Glutamatergic neuron (in vitro differentiated cells): ENCODE measurements around the gene CYBRD1. TPM values are rescaled to one million over a fixed set of nuclear protein-coding genes. Genes with fewer than 3 reads are reported as not detected.

Experiments
- DNase-seq: peaks from one replicate; pipeline ENCODE4 v3.0.0; 2022
- H3K27ac Mint-ChIP-seq: one replicate; pipeline ENCODE4 v1.8.0; 2020; ENCODE audit warnings: mild to moderate bottlenecking, mixed read lengths, inconsistent platforms; ENCODE audit not compliant: unreplicated experiment
- H3K27me3 Mint-ChIP-seq: one replicate; pipeline ENCODE4 v1.8.0; 2020; ENCODE audit warnings: mild to moderate bottlenecking, moderate library complexity, mixed read lengths, inconsistent platforms; ENCODE audit not compliant: unreplicated experiment
- H3K36me3 Mint-ChIP-seq: one replicate; pipeline ENCODE4 v1.8.0; 2020; ENCODE audit warnings: mild to moderate bottlenecking, mixed read lengths, inconsistent platforms; ENCODE audit not compliant: unreplicated experiment
- H3K4me1 Mint-ChIP-seq: one replicate; pipeline ENCODE4 v1.8.0; 2020; ENCODE audit warnings: mild to moderate bottlenecking, low read depth, mixed read lengths, inconsistent platforms; ENCODE audit not compliant: unreplicated experiment
- H3K4me3 Mint-ChIP-seq: one replicate; pipeline ENCODE4 v1.8.0; 2020; ENCODE audit warnings: mild to moderate bottlenecking, mixed read lengths, inconsistent platforms; ENCODE audit not compliant: unreplicated experiment
- H3K9me3 Mint-ChIP-seq: one replicate; pipeline ENCODE4 v1.8.0; 2020; ENCODE audit warnings: mild to moderate bottlenecking, moderate library complexity, mixed read lengths, inconsistent platforms; ENCODE audit not compliant: unreplicated experiment
- CTCF ChIP-seq: fragments of 200-600 bp; sonication (generic); IDR thresholded peaks from one replicate; pipeline ENCODE4 v1.5.0; 2021; ENCODE audit not compliant: partially characterized antibody, unreplicated experiment
- total RNA-seq: library from RNA; stranded (reverse); fragmentation: NEBNext Ultra II Directional; extraction: Animal tissue kit (Norgen Biotek cat#: 25700); gene quantifications from one replicate; pipeline ENCODE4 v1.2.1, GENCODE V29; 2021; ENCODE audit not compliant: unreplicated experiment

The CYBRD1 gene
- total RNA-seq, 1 donor from 2014 or later: 0.54 TPM

- H3K4me1 Mint-ChIP-seq: no peaks in the 10 kb centered on the region
- TF ChIP-seq CTCF: no peak
- no peak for DNase-seq
- no peak overlapping the region for H3K27ac Mint-ChIP-seq
- H3K36me3 Mint-ChIP-seq: no peaks in the 10 kb centered on the region
- no peak overlapping the region for H3K4me3 Mint-ChIP-seq
- peaks cover 2% of the 10 kb centered on the region for H3K27me3 Mint-ChIP-seq
- H3K9me3 Mint-ChIP-seq: no peaks in the 10 kb centered on the region
Measured at GRCh38 chr2:171505374-171505773, 16.9 kb upstream of the CYBRD1 start.

GRCh38 chr2:171509945-171510731 lies 12.1 kb upstream of the CYBRD1 start:
- Mint-ChIP-seq H3K9me3 (no peaks in the 10 kb centered on the region), H3K27ac (no peak overlapping the region), H3K4me1 (no peaks in the 10 kb centered on the region), H3K36me3 (no peaks in the 10 kb centered on the region), H3K27me3 (peaks cover 2% of the 10 kb centered on the region), H3K4me3 (no peak overlapping the region)
- DNase-seq: no peak
- no peak for TF ChIP-seq CTCF

DNA sequence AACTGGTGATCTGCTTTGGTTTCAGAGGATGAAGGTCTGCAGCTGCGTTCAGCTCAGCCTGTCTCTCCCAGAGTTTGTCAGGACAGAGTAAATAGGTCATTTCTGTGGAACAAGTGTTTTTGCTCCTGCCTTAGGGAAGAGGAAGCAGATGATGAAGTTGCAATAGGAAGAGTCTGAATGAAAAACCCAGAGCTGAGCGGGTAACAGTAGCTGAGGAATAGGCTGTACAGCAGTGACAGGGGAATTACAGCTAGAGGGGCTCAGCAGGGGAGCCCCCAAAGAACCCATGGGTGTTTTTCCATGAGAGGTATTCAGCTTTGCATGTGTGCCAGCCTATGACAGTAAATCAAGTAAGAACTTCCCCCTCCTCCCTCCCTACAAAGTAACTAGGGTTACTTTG lies 10.3 kb upstream of the CYBRD1 start:
- Mint-ChIP-seq H3K4me3 (no peak overlapping the region), H3K4me1 (no peaks in the 10 kb centered on the region), H3K36me3 (no peaks in the 10 kb centered on the region), H3K27me3 (peaks cover 2% of the 10 kb centered on the region), H3K9me3 (peaks cover 2% of the 10 kb centered on the region), H3K27ac (no peak overlapping the region)
- TF ChIP-seq CTCF: no peak
- DNase-seq: no peak

GRCh38 chr2:171512683-171513195 lies 9.5 kb upstream of the CYBRD1 start:
- TF ChIP-seq CTCF: no peak
- H3K36me3 Mint-ChIP-seq: no peaks in the 10 kb centered on the region
- H3K9me3 Mint-ChIP-seq: peaks cover 2% of the 10 kb centered on the region
- DNase-seq: no peak
- H3K27ac Mint-ChIP-seq: no peak overlapping the region
- no peaks in the 10 kb centered on the region for H3K4me1 Mint-ChIP-seq
- H3K4me3 Mint-ChIP-seq: no peak overlapping the region
- peaks cover 2% of the 10 kb centered on the region for H3K27me3 Mint-ChIP-seq

DNA sequence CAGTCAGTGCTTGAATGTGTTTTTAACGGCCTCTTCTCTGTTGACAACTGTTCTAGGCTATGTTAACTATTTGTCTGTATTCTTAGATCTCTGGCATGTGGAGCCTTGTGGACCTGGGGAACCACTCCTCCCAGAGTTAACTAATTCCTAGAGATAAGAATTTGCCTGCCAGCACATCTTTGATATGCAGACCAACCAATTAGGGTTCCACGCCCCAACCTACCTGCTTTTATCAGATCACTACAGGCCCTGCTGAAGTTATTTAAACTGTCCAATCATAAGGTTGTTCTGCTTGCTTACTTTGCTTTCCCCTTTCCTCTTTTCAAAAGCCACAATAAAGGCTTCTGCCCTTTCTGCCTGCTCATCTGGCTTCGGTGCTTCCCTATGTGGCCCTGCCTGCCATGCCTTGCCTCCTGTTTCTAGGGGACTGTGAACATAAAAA lies 8.5 kb upstream of the CYBRD1 start:
- TF ChIP-seq CTCF: no peak
- Mint-ChIP-seq H3K27me3 (peaks cover 2% of the 10 kb centered on the region), H3K36me3 (no peaks in the 10 kb centered on the region), H3K4me3 (no peak overlapping the region), H3K9me3 (peaks cover 2% of the 10 kb centered on the region), H3K4me1 (no peaks in the 10 kb centered on the region), H3K27ac (no peak overlapping the region)
- DNase-seq: no peak
